HepG2 (cell line): ENCODE data around the gene TSPYL1. TPM values are rescaled to one million over a fixed set of nuclear protein-coding genes. Genes with fewer than 3 reads are reported as not detected.

Experiments used
- LCORL ChIP-seq, 2 experiments: fragments of 450-650 bp in 1 of 2; sonication (generic) in 1 of 2; formaldehyde crosslinking in 1 of 2; IDR thresholded peaks; 2 replicates each; pipeline versions ENCODE4 v1.5.0 to v1.6.1; 2017 to 2020; ENCODE audit warnings: antibody characterized with exemption in 1 of 2, missing genetic modification reagents in 1 of 2
- NR1H2 ChIP-seq: sonication (generic); formaldehyde crosslinking; IDR thresholded peaks from 2 replicates; pipeline ENCODE4 v1.8.1; 2022; ENCODE audit warnings: low read depth, missing genetic modification reagents, borderline replicate concordance
- POLR2AphosphoS5 ChIP-seq: IDR thresholded peaks from 2 replicates; pipeline ENCODE4 v1.6.1; 2012; ENCODE audit warnings: low read depth, low read length
- REPIN1 ChIP-seq: sonication (generic); formaldehyde crosslinking; IDR thresholded peaks from 2 replicates; pipeline ENCODE4 v1.8.0; 2022; ENCODE audit warnings: missing genetic modification reagents, low read depth, mild to moderate bottlenecking, borderline replicate concordance
- RXRB ChIP-seq: IDR thresholded peaks from 2 replicates; pipeline ENCODE4 v1.6.1; 2016; ENCODE audit warnings: borderline replicate concordance, missing genetic modification reagents, missing compliant biosample characterization
- SP1 ChIP-seq, 2 experiments: fragments of 450-650 bp in 1 of 2; sonication (generic) in 1 of 2; formaldehyde crosslinking in 1 of 2; IDR thresholded peaks; 2 replicates each; pipeline versions ENCODE4 v1.4.0 to v1.6.1; 2016 to 2020; ENCODE audit warnings: missing genetic modification reagents in 1 of 2
- ZNF510 ChIP-seq: sonication (generic); formaldehyde crosslinking; IDR thresholded peaks from 2 replicates; pipeline ENCODE4 v1.4.0; 2020; ENCODE audit warnings: low read depth, mild to moderate bottlenecking, missing genetic modification reagents
- ZNF75D ChIP-seq: sonication (generic); formaldehyde crosslinking; IDR thresholded peaks from 2 replicates; pipeline ENCODE4 v1.8.1; 2023; ENCODE audit warnings: missing genetic modification reagents, mild to moderate bottlenecking, borderline replicate concordance
- polyA plus RNA-seq, 8 experiments: library from polyadenylated mRNA; depleted of rRNA in 3 of 8; stranded (reverse) in 7 of 8; unstranded in 1 of 8; fragments of >200 nt; fragmentation: Illumina TruSeq in 4 of 8; extraction: Trizol in 4 of 8; gene quantifications; 2 replicates each; pipeline versions ENCODE4 v1.2.1 to v1.2.3, GENCODE V29; 2011 to 2016; ENCODE audit warnings: low read depth in 4 of 8, missing spikeins in 1 of 8, mixed read lengths in 1 of 8; ENCODE audit not compliant: insufficient read depth in 1 of 8
- total RNA-seq, 5 experiments: library from RNA; depleted of rRNA; stranded (reverse); fragments of >200 nt; fragmentation: Illumina TruSeq; extraction: Trizol; gene quantifications; 2 replicates each; pipeline ENCODE4 v1.2.3, GENCODE V29; 2016; ENCODE audit warnings: low read depth in 1 of 5
- TF ChIP-seq, protein P1 (sequence below): sonication (generic); formaldehyde crosslinking; IDR thresholded peaks from 2 replicates; pipeline ENCODE4 v1.9.0; 2021; ENCODE audit warnings: mild to moderate bottlenecking, missing genetic modification reagents
- TF ChIP-seq, protein P2 (sequence below): sonication (generic); formaldehyde crosslinking; IDR thresholded peaks from 2 replicates; pipeline ENCODE4 v1.4.0; 2020; ENCODE audit warnings: mild to moderate bottlenecking, low read depth, missing genetic modification reagents
- TF ChIP-seq, protein P3 (sequence below): IDR thresholded peaks from 2 replicates; pipeline ENCODE4 v1.6.1; 2016
- TF ChIP-seq, protein P4 (sequence below): sonication (generic); formaldehyde crosslinking; IDR thresholded peaks from 2 replicates; pipeline ENCODE4 v1.5.1; 2020; ENCODE audit warnings: mild to moderate bottlenecking, missing genetic modification reagents, moderate library complexity
- TF ChIP-seq, protein P5 (sequence below): sonication (generic); formaldehyde crosslinking; conservative IDR thresholded peaks from 2 replicates; pipeline ENCODE4 v1.8.0; 2022; ENCODE audit warnings: mild to moderate bottlenecking, moderate library complexity, missing genetic modification reagents

Gene TSPYL1
- total and polyA plus RNA-seq, 2 of the 13 experiments (the other 11 are each of a cell fraction or from before 2014, with no cell fraction given): 28.3 to 93.0 TPM

DNA sequence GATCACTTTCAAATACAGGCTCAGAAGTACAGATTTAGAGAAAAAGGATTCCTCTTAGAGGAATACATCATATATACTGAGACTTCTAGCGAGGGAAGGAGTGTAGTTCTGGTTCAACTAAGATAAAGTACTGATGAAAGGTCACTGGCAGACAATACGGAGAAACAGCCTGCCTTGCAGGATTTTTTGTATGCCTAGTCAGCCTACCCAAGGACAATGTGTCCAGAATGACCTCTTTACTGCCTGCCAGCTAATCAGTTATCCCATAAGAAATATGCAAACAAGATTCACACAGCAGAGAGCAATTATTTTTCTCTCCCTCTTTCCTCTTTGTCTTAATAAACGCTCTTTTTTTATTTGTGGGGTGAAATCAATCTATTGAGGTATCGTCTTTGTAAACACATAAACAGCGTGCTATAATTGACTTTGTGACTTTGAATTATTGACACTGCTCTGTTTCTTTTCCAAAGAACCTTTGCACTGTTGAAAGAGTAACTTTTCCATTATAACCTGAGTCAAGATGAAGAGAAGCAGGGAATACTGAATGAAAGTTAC lies 24.4 kb downstream of the TSPYL1 start (continued):
- TF ChIP-seq, protein P1, sequence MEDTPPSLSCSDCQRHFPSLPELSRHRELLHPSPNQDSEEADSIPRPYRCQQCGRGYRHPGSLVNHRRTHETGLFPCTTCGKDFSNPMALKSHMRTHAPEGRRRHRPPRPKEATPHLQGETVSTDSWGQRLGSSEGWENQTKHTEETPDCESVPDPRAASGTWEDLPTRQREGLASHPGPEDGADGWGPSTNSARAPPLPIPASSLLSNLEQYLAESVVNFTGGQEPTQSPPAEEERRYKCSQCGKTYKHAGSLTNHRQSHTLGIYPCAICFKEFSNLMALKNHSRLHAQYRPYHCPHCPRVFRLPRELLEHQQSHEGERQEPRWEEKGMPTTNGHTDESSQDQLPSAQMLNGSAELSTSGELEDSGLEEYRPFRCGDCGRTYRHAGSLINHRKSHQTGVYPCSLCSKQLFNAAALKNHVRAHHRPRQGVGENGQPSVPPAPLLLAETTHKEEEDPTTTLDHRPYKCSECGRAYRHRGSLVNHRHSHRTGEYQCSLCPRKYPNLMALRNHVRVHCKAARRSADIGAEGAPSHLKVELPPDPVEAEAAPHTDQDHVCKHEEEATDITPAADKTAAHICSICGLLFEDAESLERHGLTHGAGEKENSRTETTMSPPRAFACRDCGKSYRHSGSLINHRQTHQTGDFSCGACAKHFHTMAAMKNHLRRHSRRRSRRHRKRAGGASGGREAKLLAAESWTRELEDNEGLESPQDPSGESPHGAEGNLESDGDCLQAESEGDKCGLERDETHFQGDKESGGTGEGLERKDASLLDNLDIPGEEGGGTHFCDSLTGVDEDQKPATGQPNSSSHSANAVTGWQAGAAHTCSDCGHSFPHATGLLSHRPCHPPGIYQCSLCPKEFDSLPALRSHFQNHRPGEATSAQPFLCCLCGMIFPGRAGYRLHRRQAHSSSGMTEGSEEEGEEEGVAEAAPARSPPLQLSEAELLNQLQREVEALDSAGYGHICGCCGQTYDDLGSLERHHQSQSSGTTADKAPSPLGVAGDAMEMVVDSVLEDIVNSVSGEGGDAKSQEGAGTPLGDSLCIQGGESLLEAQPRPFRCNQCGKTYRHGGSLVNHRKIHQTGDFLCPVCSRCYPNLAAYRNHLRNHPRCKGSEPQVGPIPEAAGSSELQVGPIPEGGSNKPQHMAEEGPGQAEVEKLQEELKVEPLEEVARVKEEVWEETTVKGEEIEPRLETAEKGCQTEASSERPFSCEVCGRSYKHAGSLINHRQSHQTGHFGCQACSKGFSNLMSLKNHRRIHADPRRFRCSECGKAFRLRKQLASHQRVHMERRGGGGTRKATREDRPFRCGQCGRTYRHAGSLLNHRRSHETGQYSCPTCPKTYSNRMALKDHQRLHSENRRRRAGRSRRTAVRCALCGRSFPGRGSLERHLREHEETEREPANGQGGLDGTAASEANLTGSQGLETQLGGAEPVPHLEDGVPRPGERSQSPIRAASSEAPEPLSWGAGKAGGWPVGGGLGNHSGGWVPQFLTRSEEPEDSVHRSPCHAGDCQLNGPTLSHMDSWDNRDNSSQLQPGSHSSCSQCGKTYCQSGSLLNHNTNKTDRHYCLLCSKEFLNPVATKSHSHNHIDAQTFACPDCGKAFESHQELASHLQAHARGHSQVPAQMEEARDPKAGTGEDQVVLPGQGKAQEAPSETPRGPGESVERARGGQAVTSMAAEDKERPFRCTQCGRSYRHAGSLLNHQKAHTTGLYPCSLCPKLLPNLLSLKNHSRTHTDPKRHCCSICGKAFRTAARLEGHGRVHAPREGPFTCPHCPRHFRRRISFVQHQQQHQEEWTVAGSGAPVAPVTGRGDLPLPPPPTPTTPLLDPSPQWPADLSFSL (CRISPR knock-in tag): no peak
- TF ChIP-seq POLR2AphosphoS5 (no peak), LCORL (IDR thresholded peaks at IDR 0.05) (no peak), LCORL (CRISPR knock-in tag; IDR thresholded peaks at IDR 0.05) (no peak), ZNF510 (no peak), NR1H2 (CRISPR knock-in tag) (no peak), ZNF75D (CRISPR knock-in tag) (no peak), RXRB (peak; percentile 61), REPIN1 (CRISPR knock-in tag) (no peak), SP1 (IDR thresholded peaks at IDR 0.05) (no peak), SP1 (CRISPR knock-in tag; IDR thresholded peaks at IDR 0.05) (no peak)
- TF ChIP-seq, protein P2, sequence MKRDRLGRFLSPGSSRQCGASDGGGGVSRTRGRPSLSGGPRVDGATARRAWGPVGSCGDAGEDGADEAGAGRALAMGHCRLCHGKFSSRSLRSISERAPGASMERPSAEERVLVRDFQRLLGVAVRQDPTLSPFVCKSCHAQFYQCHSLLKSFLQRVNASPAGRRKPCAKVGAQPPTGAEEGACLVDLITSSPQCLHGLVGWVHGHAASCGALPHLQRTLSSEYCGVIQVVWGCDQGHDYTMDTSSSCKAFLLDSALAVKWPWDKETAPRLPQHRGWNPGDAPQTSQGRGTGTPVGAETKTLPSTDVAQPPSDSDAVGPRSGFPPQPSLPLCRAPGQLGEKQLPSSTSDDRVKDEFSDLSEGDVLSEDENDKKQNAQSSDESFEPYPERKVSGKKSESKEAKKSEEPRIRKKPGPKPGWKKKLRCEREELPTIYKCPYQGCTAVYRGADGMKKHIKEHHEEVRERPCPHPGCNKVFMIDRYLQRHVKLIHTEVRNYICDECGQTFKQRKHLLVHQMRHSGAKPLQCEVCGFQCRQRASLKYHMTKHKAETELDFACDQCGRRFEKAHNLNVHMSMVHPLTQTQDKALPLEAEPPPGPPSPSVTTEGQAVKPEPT (CRISPR knock-in tag): no peak
- TF ChIP-seq, protein P3, sequence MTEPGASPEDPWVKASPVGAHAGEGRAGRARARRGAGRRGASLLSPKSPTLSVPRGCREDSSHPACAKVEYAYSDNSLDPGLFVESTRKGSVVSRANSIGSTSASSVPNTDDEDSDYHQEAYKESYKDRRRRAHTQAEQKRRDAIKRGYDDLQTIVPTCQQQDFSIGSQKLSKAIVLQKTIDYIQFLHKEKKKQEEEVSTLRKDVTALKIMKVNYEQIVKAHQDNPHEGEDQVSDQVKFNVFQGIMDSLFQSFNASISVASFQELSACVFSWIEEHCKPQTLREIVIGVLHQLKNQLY (CRISPR knock-in tag): no peak
- TF ChIP-seq, protein P4, sequence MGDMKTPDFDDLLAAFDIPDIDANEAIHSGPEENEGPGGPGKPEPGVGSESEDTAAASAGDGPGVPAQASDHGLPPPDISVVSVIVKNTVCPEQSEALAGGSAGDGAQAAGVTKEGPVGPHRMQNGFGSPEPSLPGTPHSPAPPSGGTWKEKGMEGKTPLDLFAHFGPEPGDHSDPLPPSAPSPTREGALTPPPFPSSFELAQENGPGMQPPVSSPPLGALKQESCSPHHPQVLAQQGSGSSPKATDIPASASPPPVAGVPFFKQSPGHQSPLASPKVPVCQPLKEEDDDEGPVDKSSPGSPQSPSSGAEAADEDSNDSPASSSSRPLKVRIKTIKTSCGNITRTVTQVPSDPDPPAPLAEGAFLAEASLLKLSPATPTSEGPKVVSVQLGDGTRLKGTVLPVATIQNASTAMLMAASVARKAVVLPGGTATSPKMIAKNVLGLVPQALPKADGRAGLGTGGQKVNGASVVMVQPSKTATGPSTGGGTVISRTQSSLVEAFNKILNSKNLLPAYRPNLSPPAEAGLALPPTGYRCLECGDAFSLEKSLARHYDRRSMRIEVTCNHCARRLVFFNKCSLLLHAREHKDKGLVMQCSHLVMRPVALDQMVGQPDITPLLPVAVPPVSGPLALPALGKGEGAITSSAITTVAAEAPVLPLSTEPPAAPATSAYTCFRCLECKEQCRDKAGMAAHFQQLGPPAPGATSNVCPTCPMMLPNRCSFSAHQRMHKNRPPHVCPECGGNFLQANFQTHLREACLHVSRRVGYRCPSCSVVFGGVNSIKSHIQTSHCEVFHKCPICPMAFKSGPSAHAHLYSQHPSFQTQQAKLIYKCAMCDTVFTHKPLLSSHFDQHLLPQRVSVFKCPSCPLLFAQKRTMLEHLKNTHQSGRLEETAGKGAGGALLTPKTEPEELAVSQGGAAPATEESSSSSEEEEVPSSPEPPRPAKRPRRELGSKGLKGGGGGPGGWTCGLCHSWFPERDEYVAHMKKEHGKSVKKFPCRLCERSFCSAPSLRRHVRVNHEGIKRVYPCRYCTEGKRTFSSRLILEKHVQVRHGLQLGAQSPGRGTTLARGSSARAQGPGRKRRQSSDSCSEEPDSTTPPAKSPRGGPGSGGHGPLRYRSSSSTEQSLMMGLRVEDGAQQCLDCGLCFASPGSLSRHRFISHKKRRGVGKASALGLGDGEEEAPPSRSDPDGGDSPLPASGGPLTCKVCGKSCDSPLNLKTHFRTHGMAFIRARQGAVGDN (CRISPR knock-in tag): no peak
- TF ChIP-seq, protein P5, sequence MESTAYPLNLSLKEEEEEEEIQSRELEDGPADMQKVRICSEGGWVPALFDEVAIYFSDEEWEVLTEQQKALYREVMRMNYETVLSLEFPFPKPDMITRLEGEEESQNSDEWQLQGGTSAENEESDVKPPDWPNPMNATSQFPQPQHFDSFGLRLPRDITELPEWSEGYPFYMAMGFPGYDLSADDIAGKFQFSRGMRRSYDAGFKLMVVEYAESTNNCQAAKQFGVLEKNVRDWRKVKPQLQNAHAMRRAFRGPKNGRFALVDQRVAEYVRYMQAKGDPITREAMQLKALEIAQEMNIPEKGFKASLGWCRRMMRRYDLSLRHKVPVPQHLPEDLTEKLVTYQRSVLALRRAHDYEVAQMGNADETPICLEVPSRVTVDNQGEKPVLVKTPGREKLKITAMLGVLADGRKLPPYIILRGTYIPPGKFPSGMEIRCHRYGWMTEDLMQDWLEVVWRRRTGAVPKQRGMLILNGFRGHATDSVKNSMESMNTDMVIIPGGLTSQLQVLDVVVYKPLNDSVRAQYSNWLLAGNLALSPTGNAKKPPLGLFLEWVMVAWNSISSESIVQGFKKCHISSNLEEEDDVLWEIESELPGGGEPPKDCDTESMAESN (CRISPR knock-in tag): no peak
